Measurements from ENCODE around the gene PXDC1. TPM values are rescaled to one million over a fixed set of nuclear protein-coding genes. Genes with fewer than 3 reads are reported as not detected.
"Not testable (repeated sequence)": the region's sequence is repeated elsewhere in the genome, so short reads cannot be mapped to it uniquely, and the experiment has no call there.

PXDC1 gene
- polyA plus RNA-seq, 10 donors = 18.5 to 33.5 (median 23.3) TPM

- no peak for DNase-seq
Observed at GRCh38 chr6:3735029-3735605, 16.4 kb downstream of the PXDC1 start.

GRCh38 chr6:3734023-3734422, 17.5 kb downstream of the PXDC1 start:
- no peak for DNase-seq

GRCh38 chr6:3733321-3733925, 18.1 kb downstream of the PXDC1 start:
- DNase-seq = no peak

GRCh38 chr6:3732345-3733141, 19.0 kb downstream of the PXDC1 start:
- DNase-seq = peak; percentile 45 to 81 (median 74)

GRCh38 chr6:3731700-3732099, 19.8 kb downstream of the PXDC1 start:
- no peak for DNase-seq

- DNase-seq = no peak
Observed at GRCh38 chr6:3729603-3730344, 21.7 kb downstream of the PXDC1 start.

GRCh38 chr6:3727593-3728108, 23.9 kb downstream of the PXDC1 start:
- no peak for DNase-seq

- DNase-seq = no peak
Observed at GRCh38 chr6:3727036-3727435, 24.5 kb downstream of the PXDC1 start.

GRCh38 chr6:3726421-3726820, 25.1 kb downstream of the PXDC1 start:
- no peak for DNase-seq

GRCh38 chr6:3725145-3726047, 26.1 kb downstream of the PXDC1 start:
- DNase-seq = peak in 1 of 3 donors; percentile 25

- DNase-seq = no peak
Observed at GRCh38 chr6:3724451-3725144, 26.9 kb downstream of the PXDC1 start.

GRCh38 chr6:3723966-3724365, 27.5 kb downstream of the PXDC1 start:
- no peak for DNase-seq

- no peak for DNase-seq
Observed at GRCh38 chr6:3723251-3723650, 28.3 kb downstream of the PXDC1 start.

- DNase-seq = no peak
Observed at GRCh38 chr6:3722785-3723184, 28.7 kb downstream of the PXDC1 start.

GRCh38 chr6:3721810-3722621, 29.5 kb downstream of the PXDC1 start:
- peak in 1 of 3 donors; percentile 37 for DNase-seq

GRCh38 chr6:3720770-3721169, 30.7 kb downstream of the PXDC1 start:
- not testable (repeated sequence) for DNase-seq

- no peak for DNase-seq
Observed at GRCh38 chr6:3719462-3720308, 31.8 kb downstream of the PXDC1 start.

GRCh38 chr6:3718407-3718806, 33.1 kb downstream of the PXDC1 start:
- no peak for DNase-seq

GRCh38 chr6:3715285-3715684, 36.2 kb downstream of the PXDC1 start:
- DNase-seq = no peak

All from muscle of back (tissue), 11 donors.